A673 (cell line): Measurements from ENCODE around the gene SORCS3. TPM values are rescaled to one million over a fixed set of nuclear protein-coding genes. Genes with fewer than 3 reads are reported as not detected.
A peak's percentile ranks its signal among the peaks of the same experiment; 100 is the strongest.

Experiments
- BruUV-seq: library from RNA; stranded (reverse); fragments of 400-500 nt; replicated peaks from 2 replicates; lab custom pipeline; 2021; lab: Mats Ljungman, UMichigan
- CTCF ChIA-PET: fragments of 300-600 bp; sonication (Branson Sonifier 250); formaldehyde crosslinking; loops from one replicate; lab custom pipeline; 2022; ENCODE audit warnings: antibody characterized with exemption; lab: Charles Lee
- POLR2A ChIA-PET: fragments of 300-600 bp; sonication (Branson Sonifier 250); formaldehyde crosslinking; loops from one replicate; lab custom pipeline; 2022; ENCODE audit warnings: antibody characterized with exemption; ENCODE audit not compliant: low non-redundant PET; lab: Charles Lee
- DNase-seq: peaks from one replicate; pipeline ENCODE4 v3.0.0-alpha.2; 2015; ENCODE audit warnings: low spot score
- H3K27ac ChIP-seq: fragments of 200-600 bp; sonication (generic); 2 replicates; pipeline ENCODE4 v1.5.1; 2016; ENCODE audit warnings: mixed run types, low read depth, mild to moderate bottlenecking, mixed read lengths, antibody characterized with exemption, low read length; ENCODE audit not compliant: poor library complexity, severe bottlenecking
- H3K27me3 ChIP-seq: fragments of 200-600 bp; sonication (generic); replicated peaks from 2 replicates; pipeline ENCODE4 v1.6.1; 2017; ENCODE audit warnings: mixed run types, low read depth, mild to moderate bottlenecking, mixed read lengths, antibody characterized with exemption, low read length; ENCODE audit not compliant: insufficient read depth, poor library complexity
- H3K36me3 ChIP-seq: fragments of 200-600 bp; sonication (generic); 2 replicates; pipeline ENCODE4 v1.6.1; 2016; ENCODE audit warnings: mixed run types, mild to moderate bottlenecking, mixed read lengths, antibody characterized with exemption, low read length; ENCODE audit not compliant: insufficient read depth, poor library complexity, severe bottlenecking
- H3K4me1 ChIP-seq: fragments of 200-600 bp; sonication (generic); 2 replicates; pipeline ENCODE4 v1.6.1; 2017; ENCODE audit warnings: mixed run types, mild to moderate bottlenecking, mixed read lengths, antibody characterized with exemption, low read length; ENCODE audit not compliant: insufficient read depth, poor library complexity, severe bottlenecking
- H3K4me3 ChIP-seq: fragments of 200-600 bp; sonication (generic); 2 replicates; pipeline ENCODE4 v1.5.1; 2016; ENCODE audit warnings: low read depth, mixed run types, mild to moderate bottlenecking, mixed read lengths, low read length; ENCODE audit not compliant: poor library complexity, severe bottlenecking
- H3K9me3 ChIP-seq: fragments of 200-600 bp; sonication (generic); 2 replicates; pipeline ENCODE4 v1.6.1; 2016; ENCODE audit warnings: mixed run types, low read depth, mild to moderate bottlenecking, mixed read lengths, antibody characterized with exemption, low read length; ENCODE audit not compliant: poor library complexity, severe bottlenecking
- EZH2 ChIP-seq: fragments of 200-600 bp; sonication (generic); IDR thresholded peaks from 2 replicates; pipeline ENCODE4 v1.6.1; 2017; ENCODE audit warnings: borderline replicate concordance, low read depth, mild to moderate bottlenecking, mixed read lengths, antibody characterized with exemption, low read length; ENCODE audit not compliant: poor library complexity, severe bottlenecking
- intact Hi-C: fragments of 100-400 bp; cut with micrococcal nuclease; formaldehyde crosslinking; loops from one replicate; pipeline ENCODE4 v1.10.0; 2022; ENCODE audit not compliant: unreplicated experiment
- total RNA-seq: library from RNA; stranded (reverse); gene quantifications from 2 replicates; pipeline ENCODE4 v1.2.3, GENCODE V29; 2021
- TF ChIP-seq, protein P1 (sequence below): fragments of 300-800, 200-600 bp; sonication (generic); conservative IDR thresholded peaks from 2 replicates; pipeline ENCODE4 v1.5.1; 2017; ENCODE audit warnings: low read depth, mild to moderate bottlenecking, antibody characterized with exemption, low read length, moderate library complexity, mixed read lengths

The SORCS3 gene
- total RNA-seq, 1 experiment from 2014 or later: not detected

DNA sequence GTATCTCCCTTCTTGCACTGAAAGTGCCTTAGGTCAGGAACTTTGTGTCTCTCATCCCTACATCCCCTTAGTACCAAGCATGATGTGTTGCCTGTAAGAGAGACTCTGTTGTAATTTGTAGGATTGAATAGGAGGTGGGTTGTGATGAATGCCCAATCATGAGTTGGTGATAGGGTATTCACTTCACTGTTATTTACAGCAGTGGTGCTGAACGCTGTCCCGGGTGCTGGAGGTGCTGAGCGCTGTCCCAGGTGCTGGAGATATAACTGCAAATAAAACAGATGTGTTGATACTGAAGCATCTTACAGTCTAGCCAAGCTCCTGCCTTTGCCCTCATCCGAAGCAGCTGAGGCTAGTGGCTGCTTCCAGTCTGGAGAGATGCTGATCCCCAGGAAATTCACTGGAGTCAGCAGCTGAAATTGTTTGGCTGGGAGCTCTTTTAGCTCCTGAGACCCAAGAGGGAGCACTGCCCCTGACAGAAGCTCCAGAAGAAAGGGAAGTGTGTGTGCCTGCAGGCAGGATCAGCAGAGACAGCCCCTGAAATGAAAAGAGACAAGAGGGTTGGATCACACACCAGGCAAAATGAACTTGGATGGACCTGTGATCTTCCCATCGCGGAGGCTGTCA, 183.4 kb downstream of the SORCS3 start:
- no peaks in the 10 kb centered on the region for H3K36me3 ChIP-seq
- CTCF ChIA-PET: no interaction called here
- no TSS peak for BruUV-seq

DNA sequence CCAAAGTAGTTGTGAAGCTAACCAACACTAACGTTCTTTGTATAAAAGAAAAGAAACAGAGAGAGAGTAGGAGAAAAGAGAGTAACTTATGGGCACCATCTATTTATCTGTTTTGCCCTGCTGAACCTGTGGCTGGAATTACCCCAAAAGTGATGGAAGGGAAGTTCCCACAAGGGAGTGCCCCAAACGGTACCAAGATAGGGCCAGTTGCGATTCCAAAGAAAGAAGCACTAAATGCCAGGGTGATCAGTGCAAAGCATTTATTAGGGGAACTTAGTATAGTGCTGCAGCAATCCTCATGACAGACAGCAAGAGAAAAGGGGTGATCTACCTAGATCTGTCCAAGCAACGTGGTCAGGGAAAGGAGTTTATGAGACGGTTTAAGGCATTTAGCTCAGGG, 190.2 kb downstream of the SORCS3 start:
- no peak for DNase-seq
- no peaks in the 10 kb centered on the region for H3K4me1 ChIP-seq
- BruUV-seq: no TSS peak
- ChIA-PET CTCF (no interaction called here), POLR2A (no interaction called here)
- no peak for TF ChIP-seq EZH2
- TF ChIP-seq, protein P1, sequence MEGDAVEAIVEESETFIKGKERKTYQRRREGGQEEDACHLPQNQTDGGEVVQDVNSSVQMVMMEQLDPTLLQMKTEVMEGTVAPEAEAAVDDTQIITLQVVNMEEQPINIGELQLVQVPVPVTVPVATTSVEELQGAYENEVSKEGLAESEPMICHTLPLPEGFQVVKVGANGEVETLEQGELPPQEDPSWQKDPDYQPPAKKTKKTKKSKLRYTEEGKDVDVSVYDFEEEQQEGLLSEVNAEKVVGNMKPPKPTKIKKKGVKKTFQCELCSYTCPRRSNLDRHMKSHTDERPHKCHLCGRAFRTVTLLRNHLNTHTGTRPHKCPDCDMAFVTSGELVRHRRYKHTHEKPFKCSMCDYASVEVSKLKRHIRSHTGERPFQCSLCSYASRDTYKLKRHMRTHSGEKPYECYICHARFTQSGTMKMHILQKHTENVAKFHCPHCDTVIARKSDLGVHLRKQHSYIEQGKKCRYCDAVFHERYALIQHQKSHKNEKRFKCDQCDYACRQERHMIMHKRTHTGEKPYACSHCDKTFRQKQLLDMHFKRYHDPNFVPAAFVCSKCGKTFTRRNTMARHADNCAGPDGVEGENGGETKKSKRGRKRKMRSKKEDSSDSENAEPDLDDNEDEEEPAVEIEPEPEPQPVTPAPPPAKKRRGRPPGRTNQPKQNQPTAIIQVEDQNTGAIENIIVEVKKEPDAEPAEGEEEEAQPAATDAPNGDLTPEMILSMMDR: no peak
- H3K9me3 ChIP-seq: no peaks in the 10 kb centered on the region
- H3K36me3 ChIP-seq: no peaks in the 10 kb centered on the region
- peaks cover 23% of the 10 kb centered on the region for H3K27me3 ChIP-seq
- no peak overlapping the region for H3K27ac ChIP-seq
- intact Hi-C loops: no loop called here
- H3K4me3 ChIP-seq: no peak overlapping the region

More for the DNA sequence above, 183.4 kb downstream of the SORCS3 start:
- POLR2A ChIA-PET: no interaction called here
- H3K4me1 ChIP-seq: no peaks in the 10 kb centered on the region
- H3K27me3 ChIP-seq: peaks cover 7% of the 10 kb centered on the region
- H3K9me3 ChIP-seq: no peaks in the 10 kb centered on the region
- intact Hi-C loops: no loop called here
- H3K4me3 ChIP-seq: no peak overlapping the region
- TF ChIP-seq, protein P1: no peak
- TF ChIP-seq EZH2: no peak
- no peak overlapping the region for H3K27ac ChIP-seq
- DNase-seq: peak; percentile 48

DNA sequence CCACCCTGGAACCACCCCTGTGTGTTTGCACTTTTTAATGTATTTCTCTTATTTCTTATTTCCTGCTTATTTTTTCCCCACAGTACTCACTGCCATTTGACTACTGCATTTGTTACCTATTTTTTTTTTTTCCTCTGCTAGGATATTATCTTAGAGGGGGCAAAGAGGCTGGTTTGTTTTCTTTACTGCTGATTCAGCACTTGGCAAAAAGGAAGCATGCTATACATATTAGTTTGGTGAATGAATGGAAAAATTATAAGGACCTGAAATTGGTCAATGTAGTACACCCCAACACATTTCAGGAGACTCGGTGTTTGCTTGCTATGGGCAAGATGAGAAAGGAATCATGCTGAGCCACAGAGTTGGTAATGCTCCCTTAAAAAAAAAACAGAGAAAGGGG, 193.5 kb downstream of the SORCS3 start:
- no peaks in the 10 kb centered on the region for H3K4me1 ChIP-seq
- no peak for DNase-seq
- H3K9me3 ChIP-seq: no peaks in the 10 kb centered on the region
- H3K27ac ChIP-seq: no peak overlapping the region
- no peak overlapping the region for H3K4me3 ChIP-seq
- H3K36me3 ChIP-seq: no peaks in the 10 kb centered on the region
- ChIA-PET CTCF (no interaction called here), POLR2A (no interaction called here)
- TF ChIP-seq EZH2: no peak
- TF ChIP-seq, protein P1: no peak
- intact Hi-C loops: no loop called here
- no TSS peak for BruUV-seq
- H3K27me3 ChIP-seq: peaks cover 30% of the 10 kb centered on the region
